Cardiac muscle cell (in vitro differentiated cells and primary cell): ENCODE measurements around the gene FGD3. TPM values are rescaled to one million over a fixed set of nuclear protein-coding genes. Genes with fewer than 3 reads are reported as not detected.
"Not testable (repeated sequence)": the region's sequence is repeated elsewhere in the genome, so short reads cannot be mapped to it uniquely, and the experiment has no call there.

ENCODE experiments used
- DNase-seq, 2 donors: peaks; one replicate each; pipeline versions ENCODE4 v3.0.0 to v3.0.0-alpha.2; 2010 to 2017; ENCODE audit warnings: low read depth in 1 of 2, low spot score in 1 of 2
- H3K27ac ChIP-seq: fragments of 200-600 bp; sonication (generic); 2 replicates; pipeline ENCODE4 v1.5.1; 2016
- H3K27me3 ChIP-seq: fragments of 200-600 bp; sonication (generic); 2 replicates; pipeline ENCODE4 v1.6.0; 2016; ENCODE audit warnings: control low read depth
- H3K36me3 ChIP-seq: fragments of 200-600 bp; sonication (generic); 2 replicates; pipeline ENCODE4 v1.5.1; 2016; ENCODE audit warnings: control low read depth
- H3K4me1 ChIP-seq: fragments of 200-600 bp; sonication (generic); 2 replicates; pipeline ENCODE4 v1.8.1; 2017; ENCODE audit warnings: low read depth, mild to moderate bottlenecking, mixed run types
- H3K4me3 ChIP-seq: fragments of 200-600 bp; sonication (generic); 2 replicates; pipeline ENCODE4 v1.5.1; 2016; ENCODE audit warnings: mild to moderate bottlenecking
- H3K9me3 ChIP-seq: fragments of 200-600 bp; sonication (generic); 2 replicates; pipeline ENCODE4 v1.5.1; 2017; ENCODE audit warnings: low read depth, mild to moderate bottlenecking, control low read depth
- polyA plus RNA-seq: library from polyadenylated mRNA; unstranded; fragments of >200 nt; fragmentation: Nextera tagmentation; extraction: Ambion mirVana; gene quantifications from 2 replicates; pipeline ENCODE4 v1.2.1, GENCODE V29; 2016
- total RNA-seq: library from RNA; depleted of rRNA; stranded (reverse); fragments of >200 nt; gene quantifications from 2 replicates; pipeline ENCODE4 v1.2.3, GENCODE V29; 2016
- TF ChIP-seq, protein P1 (sequence below): IDR thresholded peaks from 2 replicates; pipeline ENCODE4 v1.5.1; 2012; ENCODE audit warnings: low read depth, mild to moderate bottlenecking, low read length

Gene FGD3
- total and polyA plus RNA-seq, 2 experiments from 2014 or later: 0.18 TPM; not detected in 1

DNA sequence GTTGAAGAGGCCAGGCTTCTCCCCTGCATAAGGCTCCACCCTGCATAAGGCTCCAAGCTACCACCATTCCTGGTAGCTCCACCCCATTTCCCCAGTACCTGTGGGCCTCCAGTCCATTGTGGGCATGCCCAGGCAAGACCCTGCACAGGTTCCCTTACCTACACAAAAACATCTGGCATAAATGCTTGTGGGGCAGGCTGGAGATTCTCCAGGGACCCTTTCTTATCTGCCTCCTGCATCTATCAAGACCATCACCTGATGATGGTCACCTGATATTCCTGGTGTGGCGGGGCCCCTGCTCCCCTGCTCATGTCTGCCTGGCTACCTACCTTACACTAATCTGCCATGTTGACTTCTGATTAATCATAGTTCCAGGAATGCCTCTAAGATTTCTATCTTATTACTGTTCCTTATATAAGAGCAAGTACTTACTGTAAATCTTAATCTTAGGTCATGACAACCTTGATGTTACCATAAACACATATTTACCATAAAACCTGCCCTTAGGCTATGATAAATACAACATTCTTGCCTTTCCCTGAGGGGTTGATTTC lies 41.0 kb downstream of the FGD3 start:
- H3K4me1 ChIP-seq: no peaks in the 10 kb centered on the region
- no peak for DNase-seq
- no peaks in the 10 kb centered on the region for H3K27me3 ChIP-seq
- no peaks in the 10 kb centered on the region for H3K36me3 ChIP-seq
- TF ChIP-seq, protein P1, sequence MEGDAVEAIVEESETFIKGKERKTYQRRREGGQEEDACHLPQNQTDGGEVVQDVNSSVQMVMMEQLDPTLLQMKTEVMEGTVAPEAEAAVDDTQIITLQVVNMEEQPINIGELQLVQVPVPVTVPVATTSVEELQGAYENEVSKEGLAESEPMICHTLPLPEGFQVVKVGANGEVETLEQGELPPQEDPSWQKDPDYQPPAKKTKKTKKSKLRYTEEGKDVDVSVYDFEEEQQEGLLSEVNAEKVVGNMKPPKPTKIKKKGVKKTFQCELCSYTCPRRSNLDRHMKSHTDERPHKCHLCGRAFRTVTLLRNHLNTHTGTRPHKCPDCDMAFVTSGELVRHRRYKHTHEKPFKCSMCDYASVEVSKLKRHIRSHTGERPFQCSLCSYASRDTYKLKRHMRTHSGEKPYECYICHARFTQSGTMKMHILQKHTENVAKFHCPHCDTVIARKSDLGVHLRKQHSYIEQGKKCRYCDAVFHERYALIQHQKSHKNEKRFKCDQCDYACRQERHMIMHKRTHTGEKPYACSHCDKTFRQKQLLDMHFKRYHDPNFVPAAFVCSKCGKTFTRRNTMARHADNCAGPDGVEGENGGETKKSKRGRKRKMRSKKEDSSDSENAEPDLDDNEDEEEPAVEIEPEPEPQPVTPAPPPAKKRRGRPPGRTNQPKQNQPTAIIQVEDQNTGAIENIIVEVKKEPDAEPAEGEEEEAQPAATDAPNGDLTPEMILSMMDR: no peak
- no peak overlapping the region for H3K27ac ChIP-seq
- no peaks in the 10 kb centered on the region for H3K9me3 ChIP-seq
- H3K4me3 ChIP-seq: no peak overlapping the region

DNA sequence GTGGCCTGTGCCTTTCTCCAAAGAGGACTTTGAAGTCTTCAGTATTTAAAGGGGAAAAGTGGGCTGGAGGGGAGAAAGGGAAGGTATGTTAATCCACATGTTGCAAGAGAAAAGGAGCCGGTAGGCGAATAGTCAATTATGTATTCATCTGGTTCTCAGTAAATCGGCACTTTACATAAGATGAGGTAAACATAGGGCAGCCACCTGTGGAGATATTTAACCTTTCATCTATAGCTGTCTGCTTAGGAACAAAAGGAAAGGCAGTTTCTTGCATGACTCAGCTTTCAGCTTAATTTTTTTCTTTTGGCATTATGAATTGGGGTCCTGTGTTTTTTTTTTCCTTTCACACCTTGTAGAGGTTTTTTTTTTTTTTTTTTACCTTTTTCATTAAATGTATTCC lies 42.2 kb downstream of the FGD3 start:
- Histone ChIP-seq H3K36me3 (no peaks in the 10 kb centered on the region), H3K27me3 (no peaks in the 10 kb centered on the region), H3K9me3 (no peaks in the 10 kb centered on the region), H3K4me1 (no peaks in the 10 kb centered on the region), H3K27ac (no peak overlapping the region), H3K4me3 (no peak overlapping the region)
- TF ChIP-seq, protein P1: no peak
- DNase-seq: no peak

DNA sequence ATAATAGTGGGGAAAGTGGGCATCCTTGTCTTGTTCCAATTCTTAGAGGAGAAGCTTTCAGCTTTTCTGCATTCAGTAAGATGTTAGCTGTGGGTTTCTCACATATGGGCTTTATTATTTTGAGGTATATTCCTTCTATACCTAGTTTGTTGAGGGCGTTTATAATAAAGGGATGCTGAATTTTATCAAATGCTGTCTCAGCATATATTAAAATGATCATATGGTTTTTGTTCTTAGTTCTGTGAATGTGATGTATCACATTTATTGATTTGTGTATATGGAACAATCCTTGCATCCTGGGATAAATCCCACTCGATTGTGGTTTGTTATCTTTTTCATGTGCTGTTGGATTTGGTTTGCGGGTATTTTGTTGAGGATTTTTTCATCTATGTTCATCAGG lies 43.1 kb downstream of the FGD3 start:
- DNase-seq: no peak
- no peaks in the 10 kb centered on the region for H3K36me3 ChIP-seq
- H3K4me1 ChIP-seq: no peaks in the 10 kb centered on the region
- H3K9me3 ChIP-seq: no peaks in the 10 kb centered on the region
- H3K27me3 ChIP-seq: no peaks in the 10 kb centered on the region
- TF ChIP-seq, protein P1: no peak
- H3K4me3 ChIP-seq: no peak overlapping the region
- no peak overlapping the region for H3K27ac ChIP-seq

DNA sequence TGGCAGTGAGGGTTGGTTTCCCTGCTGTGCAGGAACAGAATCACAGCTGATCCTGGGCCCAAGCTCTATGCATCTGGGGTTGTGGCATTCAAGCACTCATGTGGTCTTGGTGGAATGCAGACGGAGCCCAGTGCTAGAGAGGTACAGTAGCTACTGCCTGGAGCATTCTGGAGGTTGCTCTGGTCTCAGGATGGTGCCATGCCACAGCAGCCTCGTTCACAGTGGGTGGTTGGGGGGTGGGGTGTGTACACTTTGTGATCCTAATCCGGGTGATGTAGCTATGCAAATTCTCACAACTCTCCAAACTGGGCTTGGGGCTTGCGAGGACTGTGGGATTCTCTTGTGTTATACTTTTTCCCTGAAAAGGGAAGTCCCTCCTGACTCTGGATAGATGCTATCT lies 45.2 kb downstream of the FGD3 start:
- Histone ChIP-seq H3K4me3 (no peak overlapping the region), H3K36me3 (no peaks in the 10 kb centered on the region), H3K9me3 (no peaks in the 10 kb centered on the region), H3K4me1 (no peaks in the 10 kb centered on the region), H3K27me3 (no peaks in the 10 kb centered on the region), H3K27ac (no peak overlapping the region)
- DNase-seq: no peak
- TF ChIP-seq, protein P1: no peak

DNA sequence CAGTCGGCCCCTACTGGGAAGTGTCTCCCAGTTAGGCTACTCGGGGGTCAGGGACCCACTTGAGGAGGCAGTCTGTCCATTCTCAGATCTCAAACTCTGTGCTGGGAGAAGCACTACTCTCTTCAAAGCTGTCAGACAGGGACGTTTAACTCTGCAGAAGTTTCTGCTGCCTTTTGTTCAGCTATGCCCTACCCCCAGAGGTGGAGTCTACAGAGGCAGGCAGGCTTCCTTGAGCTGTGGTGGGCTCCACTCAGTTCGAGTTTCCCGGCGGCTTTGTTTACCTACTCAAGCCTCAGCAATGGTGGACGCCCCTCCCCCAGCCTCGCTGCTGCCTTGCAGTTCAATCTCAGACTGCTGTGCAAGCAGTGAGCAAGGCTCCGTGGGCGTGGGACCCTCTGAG lies 51.5 kb downstream of the FGD3 start:
- not testable (repeated sequence) for H3K27me3 ChIP-seq, DNase-seq, H3K4me3 ChIP-seq, H3K4me1 ChIP-seq, H3K36me3 ChIP-seq, H3K9me3 ChIP-seq, H3K27ac ChIP-seq

DNA sequence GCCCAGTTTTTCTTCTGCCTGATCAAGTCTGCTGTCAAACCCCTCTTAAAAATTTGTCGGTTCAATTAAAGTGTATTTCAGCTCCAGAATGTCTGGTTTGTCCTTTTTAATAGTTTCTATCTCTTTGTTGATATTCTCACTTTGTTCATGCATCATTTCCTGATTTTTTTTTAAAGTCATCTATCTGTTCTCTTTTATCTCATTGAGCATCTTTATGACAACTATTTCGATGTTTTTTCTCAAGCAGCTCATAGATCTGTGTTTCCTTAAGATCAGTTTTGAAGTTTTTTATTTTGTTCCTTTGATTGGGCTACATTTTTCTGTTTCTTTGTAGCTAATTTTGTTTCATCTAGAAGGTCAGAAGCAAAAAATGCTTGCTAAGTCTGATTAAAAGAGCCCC lies 53.7 kb downstream of the FGD3 start:
- H3K27ac ChIP-seq: no peak overlapping the region
- H3K27me3 ChIP-seq: peaks cover 9% of the 10 kb centered on the region
- H3K4me1 ChIP-seq: no peaks in the 10 kb centered on the region
- H3K36me3 ChIP-seq: no peaks in the 10 kb centered on the region
- no peak for DNase-seq
- H3K9me3 ChIP-seq: no peaks in the 10 kb centered on the region
- H3K4me3 ChIP-seq: no peak overlapping the region
- TF ChIP-seq, protein P1: no peak
